ENCODE results near the gene VMAC.

Gene VMAC

DNA sequence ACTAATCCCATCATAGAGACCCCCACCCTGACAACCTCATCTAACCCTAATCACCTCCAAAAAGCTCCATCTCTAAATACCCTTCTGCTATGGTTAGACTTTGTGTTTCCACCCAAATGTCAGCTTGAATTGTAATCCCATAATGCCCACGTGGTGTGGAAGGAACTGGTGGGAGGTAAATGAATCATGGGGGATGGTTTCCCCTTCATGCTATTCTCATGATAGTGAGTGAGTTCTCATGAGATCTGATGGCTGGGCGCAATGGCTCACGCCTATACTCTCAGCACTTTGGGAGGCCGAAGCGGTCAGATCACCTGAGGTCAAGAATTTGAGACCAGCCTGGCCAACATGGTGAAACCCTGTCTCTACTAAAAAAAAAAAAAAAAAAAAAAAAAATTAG, 2.6 kb downstream of the VMAC start:
- DNase-seq = no peak

DNA sequence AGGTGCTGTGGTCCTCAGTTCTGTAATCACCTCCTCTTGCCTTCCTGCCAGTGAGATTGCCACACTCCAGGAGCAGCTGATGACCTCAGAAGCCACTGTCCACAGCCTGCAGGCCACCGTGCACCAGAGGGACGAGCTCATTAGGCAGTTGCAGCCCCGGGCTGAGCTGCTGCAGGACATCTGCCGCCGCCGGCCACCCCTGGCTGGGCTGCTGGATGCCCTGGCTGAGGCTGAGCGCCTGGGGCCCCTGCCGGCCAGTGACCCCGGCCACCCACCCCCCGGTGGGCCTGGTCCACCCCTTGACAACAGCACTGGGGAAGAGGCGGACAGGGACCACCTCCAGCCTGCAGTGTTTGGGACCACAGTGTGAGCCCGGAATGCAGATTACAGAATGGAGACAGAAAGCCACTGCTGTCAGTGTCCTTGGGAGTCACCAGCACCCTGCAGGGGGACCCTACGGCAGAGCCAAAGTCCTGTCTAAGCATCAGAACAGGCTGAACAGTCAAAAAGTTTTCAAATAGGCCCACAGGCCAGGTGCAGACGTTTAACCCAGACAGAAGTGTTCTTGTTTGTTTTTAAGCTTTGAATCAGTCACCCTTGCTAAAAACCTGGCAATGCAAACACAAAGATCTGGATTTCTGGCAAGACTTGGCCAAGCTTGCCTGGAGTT, 4.2 kb downstream of the VMAC start:
- DNase-seq = no peak

DNA sequence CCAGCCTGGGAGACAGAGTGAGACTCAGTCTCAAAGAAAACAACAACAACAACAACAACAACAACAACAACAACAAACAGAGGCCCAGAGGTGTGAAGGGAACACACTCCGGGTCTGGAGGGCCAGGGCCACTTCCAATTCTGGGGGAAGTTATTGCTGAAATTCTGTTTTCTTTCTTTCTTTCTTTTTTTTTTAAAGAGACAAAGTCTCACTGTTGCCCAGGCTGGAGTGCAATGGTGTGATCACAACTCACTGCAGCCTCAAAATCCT, 5.9 kb downstream of the VMAC start:
- no peak for DNase-seq

DNA sequence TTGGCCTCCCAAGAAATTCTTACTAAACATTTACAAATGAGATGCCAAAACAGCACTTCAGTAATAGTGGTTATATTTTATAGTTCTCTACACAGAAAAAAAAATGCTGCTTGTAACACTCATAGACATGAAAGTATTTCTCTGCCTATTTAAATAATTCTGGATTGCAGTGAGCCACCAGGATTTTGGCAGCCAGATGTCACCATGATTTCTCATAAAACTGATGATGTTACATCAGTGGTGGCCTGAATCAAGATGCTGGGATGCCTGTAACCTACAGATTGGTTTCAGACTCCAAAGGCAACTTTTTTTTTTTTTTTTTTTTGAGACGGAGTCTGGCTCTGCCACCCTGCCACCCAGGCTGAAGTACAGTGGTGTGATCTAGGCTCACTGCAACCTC, 6.7 kb downstream of the VMAC start:
- no peak for DNase-seq

DNA sequence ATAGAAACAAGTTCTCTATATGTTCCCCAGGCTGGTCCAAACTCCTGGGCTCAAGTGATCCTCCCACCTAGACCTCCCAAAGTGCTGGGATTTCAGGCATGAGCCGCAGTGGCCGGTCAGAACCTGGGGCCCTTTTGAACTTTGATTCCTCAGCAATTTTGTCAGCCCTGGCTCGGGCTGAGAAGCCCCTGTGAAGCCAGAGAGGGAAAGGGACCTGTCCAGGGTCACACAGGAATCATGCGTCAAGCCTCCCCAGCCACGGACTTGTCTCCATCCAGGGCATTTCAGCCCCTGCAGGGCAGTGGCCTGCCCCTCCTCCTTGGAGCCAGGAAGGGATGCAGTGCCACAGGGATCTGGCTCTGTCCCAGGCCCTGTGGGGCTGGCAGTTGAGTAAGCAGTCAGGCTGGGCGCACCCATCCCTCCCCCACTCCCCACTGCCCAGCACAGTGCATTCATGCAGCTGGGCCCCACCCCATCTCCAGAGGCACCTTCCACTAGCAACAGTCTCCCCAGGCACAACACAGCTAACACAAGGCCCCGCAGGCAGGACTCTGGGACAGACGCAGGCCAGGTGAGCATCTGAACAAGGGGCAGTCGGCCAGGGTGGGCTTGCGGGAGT, 9.2 kb downstream of the VMAC start, which contains the start of gene CAPS:
Gene CAPS, plus strand, starts transcription at position 516 of the 619 bp plus-strand sequence. CDS start 153 bp downstream, outside the sequence.
- DNase-seq = no peak

DNA sequence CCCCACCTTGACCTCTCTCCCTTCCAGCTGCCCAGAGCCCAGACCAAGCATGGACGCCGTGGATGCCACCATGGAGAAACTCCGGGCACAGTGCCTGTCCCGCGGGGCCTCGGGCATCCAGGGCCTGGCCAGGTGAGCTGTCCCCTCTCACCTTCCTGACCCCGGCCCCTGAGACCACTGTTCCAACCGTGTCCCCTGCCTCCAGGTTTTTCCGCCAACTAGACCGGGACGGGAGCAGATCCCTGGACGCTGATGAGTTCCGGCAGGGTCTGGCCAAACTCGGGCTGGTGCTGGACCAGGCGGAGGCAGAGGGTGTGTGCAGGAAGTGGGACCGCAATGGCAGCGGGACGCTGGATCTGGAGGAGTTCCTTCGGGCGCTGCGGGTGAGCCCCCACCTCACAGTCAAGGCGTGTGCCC, 9.7 kb downstream of the VMAC start:
- DNase-seq = no peak

DNA sequence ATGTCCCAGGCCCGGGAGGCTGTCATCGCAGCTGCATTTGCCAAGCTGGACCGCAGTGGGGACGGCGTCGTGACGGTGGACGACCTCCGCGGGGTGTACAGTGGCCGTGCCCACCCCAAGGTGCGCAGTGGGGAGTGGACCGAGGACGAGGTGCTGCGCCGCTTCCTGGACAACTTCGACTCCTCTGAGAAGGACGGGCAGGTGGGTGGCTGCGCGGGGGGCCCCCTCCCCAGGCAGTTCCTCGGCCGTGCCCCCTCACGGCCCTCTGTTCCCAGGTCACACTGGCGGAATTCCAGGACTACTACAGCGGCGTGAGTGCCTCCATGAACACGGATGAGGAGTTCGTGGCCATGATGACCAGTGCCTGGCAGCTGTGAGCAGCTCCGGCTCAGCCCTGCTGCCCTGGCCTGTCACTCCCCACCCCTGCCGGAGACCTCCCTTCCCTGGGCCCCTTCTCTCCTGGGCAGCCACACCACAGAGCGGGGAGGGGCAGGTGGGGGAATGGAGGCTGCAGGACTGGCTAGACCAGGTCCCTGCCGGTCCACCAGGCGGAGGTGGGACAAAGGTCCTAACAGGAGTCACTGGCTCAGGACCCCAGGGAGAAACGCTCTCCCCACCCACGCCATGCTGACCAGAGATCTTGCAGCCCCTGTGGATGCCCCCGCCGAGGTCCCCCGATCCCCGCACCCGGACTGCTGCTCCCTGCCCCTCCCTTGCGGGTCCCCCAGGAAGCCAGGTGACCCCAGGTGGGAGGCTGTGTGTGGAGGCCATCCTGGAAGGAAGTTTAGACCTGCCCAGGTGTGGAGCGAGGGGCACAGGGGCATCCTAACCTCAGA, 10.5 kb downstream of the VMAC start:
- no peak for DNase-seq

DNA sequence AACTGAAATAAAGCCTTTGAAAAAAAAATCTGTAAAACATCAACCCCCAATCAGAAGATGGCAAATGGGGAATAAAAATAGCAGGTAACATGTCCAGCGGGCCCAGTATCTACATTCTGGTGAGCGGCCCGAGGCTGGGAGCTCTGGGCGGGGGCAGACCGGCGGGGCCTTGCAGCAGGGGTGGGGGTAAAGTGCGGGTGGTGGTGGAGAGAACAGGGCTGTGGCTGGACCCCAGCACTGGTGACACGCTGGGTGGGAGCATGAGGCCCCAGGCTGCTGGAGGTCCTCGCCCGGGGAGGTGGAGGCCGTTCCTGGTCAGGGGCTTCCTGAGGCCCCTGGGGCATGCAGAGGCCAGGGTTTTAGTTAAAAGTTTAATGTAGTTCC, 11.1 kb downstream of the VMAC start:
- DNase-seq = no peak

DNA sequence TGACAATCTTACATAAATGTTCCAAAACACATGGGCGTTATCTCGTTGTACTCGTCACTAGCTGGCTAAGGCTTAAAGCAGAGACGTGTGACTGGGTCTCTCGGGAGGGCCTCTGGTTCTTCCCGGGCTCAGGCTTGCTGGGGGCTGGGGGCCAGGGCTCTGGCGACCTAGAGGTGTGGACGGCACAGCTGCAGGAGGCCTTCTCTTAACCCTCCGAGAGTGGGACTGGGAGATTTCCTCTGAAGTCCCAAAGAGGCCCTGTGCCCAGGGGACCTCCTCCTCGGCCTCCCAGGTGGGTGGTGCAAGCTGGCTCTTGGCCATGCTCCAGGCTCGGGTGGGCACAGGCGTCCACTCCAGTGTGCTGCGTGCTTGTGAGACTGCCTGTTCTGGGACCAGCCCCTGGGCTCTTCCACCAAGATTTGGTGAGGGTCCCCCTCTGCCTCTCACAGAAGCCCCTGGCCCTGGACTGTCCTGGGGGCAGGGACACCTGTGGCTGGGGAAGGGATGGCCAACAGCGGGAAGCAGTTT, 11.6 kb downstream of the VMAC start:
- no peak for DNase-seq

DNA sequence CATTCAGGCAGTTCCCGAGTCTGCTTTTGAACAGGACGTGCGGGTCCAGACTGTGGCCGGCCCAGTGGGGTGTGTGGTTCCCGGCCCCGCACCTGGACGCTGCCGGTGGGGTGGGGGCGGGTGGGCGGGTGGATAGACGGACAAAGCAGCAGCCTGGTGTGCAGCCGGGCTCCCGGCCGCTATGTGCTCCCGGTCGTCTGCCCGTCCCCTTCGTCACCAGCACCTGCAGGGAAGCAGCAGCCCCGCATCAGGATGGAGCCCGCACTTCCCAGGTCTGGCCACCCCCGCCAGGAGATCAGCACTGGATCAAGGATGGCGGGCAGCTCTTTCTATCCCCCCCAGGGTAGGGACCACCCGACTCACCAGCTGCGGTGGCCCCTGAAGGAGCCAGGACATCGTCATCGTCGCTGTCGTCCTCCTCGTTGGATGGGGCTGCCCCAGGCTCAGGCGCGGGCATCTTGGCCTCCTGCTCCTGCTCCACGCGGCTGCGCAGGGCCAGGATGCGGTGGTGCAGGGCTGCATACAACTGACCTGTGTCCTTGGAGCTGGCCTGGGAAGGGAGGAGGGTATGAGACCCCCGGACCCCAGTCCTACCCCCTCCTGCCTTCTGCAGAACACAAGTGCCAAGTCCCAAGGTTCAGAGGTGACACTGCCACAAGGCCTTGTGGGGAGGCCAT, 12.9 kb downstream of the VMAC start:
- DNase-seq = no peak

DNA sequence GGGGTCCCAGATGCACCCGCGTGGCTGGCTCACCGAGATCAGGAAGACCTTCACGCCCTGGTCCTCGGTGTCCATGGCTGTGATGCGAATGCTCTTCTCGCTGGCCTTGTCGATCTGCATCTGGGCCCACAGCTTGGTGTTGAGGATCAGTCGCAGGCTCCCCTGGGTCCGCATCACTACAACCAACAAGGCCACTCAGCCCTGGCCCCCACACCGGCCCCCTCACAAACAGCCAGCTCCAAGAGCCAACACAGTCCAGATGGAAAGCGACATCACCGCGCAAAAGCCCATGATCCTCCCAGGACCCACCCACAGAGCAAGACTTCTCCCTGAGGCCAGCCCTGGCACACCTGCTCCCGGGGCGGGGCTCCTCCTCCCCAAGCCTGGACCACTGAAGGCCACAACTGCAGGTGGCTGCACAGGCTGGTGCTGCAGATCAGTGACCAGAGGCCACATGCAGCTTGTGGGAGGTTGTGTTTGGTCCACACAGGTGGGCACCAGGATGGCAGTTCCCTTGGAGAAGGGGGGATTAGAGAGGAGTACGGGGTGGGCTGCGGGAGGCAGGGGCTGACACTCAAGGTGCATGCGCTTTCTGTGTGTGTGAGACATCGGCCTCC, 13.9 kb downstream of the VMAC start:
- no peak for DNase-seq

DNA sequence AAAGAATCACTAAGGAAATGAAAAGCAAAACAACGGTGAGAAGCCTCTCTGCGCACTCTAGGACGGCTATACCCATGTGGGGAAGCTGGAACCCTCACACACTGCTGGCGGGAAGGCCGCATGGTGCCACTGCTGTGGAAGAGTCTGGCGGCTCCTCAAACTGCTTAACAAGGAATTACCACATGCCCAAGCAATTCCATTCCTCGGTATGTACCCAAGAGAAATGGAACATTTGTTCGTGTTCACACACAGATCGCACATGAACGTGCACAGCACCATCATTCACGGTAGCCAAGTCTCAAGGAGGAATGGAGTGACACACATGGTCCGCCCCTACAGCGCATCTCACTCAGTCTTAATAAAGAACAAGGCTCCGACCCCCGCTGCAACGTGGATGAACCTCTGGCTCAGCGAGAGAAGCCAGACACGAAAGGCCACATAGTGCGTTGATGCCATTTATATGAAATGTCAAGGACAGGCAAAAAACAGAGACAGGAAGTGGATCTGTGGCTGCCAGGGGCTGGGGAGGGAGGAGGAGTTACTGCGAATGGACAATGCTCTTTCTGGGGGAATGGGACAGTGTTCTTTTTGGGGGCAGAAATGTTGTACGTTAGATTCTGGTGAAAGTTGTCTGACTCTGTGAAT, 17.0 kb downstream of the VMAC start:
- DNase-seq = no peak

DNA sequence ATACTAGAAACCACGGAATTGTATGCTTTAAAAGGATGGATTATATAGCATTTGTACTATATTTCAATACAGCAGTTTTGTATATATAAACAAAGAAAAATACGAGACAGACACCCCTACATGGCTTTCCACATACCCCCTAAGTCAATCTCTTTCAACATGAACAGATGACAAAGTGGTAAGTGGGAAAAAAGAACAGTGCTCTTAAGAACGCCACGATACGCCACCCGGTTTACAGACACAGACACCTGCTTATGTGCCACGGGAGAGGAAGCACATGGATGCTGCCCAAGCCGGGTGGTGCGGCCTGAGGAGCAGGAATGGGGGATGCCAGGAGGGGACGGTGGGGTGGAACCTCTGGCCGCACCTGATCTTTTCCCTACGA, 17.5 kb downstream of the VMAC start:
- no peak for DNase-seq

DNA sequence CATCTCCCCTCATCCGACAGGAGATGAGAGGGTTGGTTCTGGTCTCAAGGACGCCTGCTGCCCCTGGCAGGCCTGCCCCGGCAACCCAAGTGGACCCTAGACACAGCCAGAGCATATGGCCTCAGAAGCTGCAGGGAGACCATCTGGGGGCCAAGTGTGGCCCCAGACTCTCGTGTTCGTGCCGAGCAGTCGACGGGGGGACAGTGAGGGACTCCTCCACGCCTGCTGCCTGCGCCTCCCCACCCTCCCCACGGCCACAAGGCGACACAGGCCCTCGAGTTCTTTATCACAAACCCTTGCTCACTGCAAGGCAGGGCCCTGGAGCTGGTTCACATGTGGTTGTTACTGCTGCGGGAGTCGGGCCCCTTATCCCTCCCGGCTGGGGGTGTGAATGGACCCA, 18.7 kb downstream of the VMAC start:
- no peak for DNase-seq

DNA sequence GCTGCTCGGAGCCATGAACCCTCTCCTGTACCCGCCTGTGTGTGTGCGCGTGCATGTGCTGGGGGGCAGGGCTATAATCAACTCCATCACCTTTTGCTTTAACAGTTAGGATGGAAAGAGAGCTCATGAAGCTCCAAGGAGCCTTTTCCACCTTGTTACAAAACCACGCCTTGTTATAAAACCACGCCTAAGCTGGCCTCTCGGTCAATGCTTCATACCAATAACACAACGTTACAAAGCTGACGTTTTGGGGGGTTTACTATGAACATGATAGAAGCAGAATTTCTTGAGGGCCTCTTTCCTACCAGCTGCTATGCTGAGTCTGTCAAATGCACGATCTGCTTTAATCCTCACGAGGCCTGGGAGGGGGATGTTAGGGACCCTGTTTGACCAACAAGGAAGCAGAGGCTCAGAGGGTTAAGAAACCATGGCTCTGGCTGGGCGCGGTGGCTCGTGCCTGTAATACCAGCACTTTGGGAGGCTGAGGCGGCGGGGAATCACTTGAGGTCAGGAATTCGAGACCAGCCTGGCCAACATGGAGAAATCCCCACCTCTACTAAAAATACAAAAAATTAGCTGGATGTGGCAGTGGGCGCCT, 21.3 kb downstream of the VMAC start:
- no peak for DNase-seq

DNA sequence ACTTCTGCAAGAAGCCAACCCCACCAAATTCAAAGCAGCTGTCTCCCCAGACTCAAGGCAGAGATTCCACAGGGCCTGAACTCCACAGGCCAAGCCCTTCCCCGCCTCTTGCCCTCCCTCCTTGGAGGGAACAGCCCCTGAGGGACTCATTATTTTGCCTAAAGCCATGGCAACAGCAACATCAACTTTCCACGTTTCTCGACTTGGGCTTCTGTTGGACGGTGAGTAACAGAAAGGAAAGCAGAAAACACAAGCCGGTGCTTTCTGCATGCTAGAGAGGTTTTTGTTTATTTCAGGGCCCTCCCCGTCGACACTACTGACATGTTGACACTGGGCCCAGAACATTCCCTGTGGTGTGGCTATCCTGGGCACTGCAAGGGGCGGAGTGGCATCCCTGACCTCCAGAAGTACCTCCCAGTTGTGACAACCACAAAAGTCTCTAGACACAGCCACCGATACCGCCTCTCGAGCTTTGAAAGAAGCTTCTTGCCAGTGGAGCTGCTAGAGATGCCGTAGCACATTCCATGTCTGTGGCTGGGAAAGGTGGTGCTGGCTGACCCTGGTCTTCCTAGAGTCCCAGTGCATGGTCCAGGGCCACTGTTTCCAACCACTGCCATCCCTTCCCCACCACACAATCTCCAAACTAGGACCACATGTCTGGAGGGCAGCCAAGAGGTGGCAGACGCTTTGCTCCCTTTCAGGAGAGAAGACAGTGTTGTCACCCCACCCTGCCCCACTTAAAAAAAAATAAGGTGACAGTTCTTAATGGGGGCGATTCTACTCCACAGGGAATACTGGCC, 22.2 kb downstream of the VMAC start:
- no peak for DNase-seq

DNA sequence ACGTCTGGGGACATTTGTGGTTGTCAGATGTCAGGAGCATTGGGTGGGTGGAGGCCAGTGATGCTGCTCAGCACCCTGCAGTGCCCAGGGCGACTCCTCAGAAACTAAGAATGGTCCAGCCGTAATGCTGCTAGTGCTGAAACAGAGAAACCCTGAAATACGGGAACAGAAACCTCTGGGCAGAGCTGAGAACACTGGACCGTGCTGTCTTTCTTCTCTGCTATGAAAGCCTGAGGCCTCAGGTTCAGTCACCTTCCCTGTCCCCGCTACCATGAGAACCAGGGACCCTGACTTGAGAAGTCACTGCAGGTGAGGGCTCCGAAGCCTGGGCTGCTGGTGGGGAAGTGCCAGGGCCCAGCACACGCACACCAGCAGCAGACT, 22.8 kb downstream of the VMAC start:
- no peak for DNase-seq

DNA sequence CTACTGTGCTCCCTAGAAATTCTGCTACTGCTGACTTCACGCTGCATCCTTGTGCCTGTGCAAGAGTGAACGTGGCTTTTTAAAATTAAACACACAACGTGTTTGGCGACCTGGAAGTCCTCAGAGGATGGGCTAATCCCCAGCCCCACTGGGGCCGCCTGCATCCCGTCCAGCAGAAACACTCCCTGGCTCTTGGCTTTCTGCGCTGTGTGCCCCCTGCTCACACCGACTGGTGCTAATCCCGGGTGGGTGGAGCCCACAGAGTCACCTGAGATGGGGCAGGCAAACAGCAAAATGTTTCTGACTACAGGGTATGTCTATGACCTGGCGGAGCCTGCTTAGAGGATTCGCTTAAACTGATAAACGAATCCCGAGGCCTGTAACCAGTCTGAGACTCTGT, 24.5 kb downstream of the VMAC start:
- no peak for DNase-seq

DNA sequence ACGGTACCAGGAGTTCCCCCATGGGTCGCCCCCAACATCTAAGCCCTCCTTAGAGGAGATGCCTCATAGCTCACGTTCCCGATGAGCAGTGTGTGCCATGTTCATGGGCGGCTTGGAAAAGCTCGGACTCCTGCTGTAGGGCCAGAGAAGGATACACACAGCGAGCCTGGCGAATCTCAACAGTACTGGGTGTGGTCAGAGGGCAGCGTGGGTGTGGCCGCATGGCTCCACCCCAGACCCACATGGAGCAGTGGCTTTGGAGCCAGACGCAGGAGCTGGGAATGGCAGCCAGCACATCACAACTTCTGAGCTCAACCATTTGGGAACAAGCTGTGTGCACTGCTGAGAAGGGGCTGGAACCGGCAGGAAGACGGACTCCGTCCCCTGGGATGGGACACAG, 25.0 kb downstream of the VMAC start:
- DNase-seq = no peak

DNA sequence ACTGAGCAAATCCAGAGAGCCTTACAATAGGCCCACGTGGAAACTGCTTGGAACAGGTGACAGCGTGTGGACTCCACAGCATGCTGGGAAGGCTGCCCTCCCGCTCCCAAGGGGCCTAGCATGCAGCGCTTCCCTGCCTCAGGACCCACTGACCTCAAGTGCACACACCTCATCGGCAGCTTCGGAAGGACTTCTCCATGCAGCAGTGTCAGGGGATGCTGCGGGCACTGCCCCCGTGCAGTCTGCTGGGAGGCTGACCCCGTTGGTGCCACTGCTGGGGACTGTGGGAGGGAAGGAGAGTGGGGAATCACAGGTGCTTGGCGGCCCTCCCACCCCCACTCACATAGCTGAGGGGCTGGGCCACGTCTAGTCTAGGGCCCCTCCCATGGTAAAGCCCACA, 26.6 kb downstream of the VMAC start:
- no peak for DNase-seq

DNA sequence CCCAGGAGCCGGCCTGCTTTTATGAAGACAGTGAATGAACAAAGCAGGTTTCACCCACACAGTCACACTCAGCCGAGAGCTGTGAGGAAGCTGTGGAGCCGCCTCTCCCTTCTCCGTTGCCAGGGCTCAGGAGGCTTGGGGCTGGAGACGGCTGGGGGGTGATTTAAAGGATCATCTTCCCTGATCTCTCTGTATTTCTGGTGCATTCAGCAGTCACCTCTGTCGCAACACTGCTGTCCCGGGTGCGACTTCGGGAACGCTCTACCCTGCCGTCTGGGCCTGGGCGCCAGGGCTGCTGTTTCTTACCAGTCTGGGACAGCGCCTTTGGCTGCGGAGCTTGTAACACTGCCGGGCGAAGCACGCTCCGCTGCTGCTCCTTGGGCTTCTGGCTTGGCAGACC, 27.5 kb downstream of the VMAC start:
- DNase-seq = no peak
